Kidney (tissue), 14 donors: ENCODE data around the gene LZTS2. TPM values are rescaled to one million over a fixed set of nuclear protein-coding genes. Genes with fewer than 3 reads are reported as not detected.

ENCODE experiments used
- DNase-seq, 5 donors: peaks; one replicate each; pipeline ENCODE4 v3.0.0-alpha.2; 2013 to 2020
- FAIRE-seq: peaks from 2 replicates; lab custom pipeline; 2012; peaks lifted over from hg19 to GRCh38; lab: Jason Lieb, UNC
- H3K27ac ChIP-seq, 2 donors: one replicate each; pipeline ENCODE4 v1.7.0; 2013; ENCODE audit warnings: low read depth in 2 of 2, low read length in 2 of 2, inconsistent platforms in 1 of 2
- H3K27me3 ChIP-seq: one replicate; pipeline ENCODE4 v1.7.1; 2013; ENCODE audit warnings: low read length, inconsistent platforms; ENCODE audit not compliant: control insufficient read depth, insufficient read depth
- H3K36me3 ChIP-seq, 3 donors: one replicate each; pipeline versions ENCODE4 v1.7.0 to v1.7.1; 2013; ENCODE audit warnings: low read length in 3 of 3, control low read depth in 1 of 3, inconsistent platforms in 1 of 3; ENCODE audit not compliant: insufficient read depth in 3 of 3, control insufficient read depth in 2 of 3
- H3K4me1 ChIP-seq, 3 donors: one replicate each; pipeline versions ENCODE4 v1.7.0 to v1.7.1; 2013; ENCODE audit warnings: low read length in 3 of 3, inconsistent platforms in 1 of 3, low read depth in 1 of 3; ENCODE audit not compliant: control insufficient read depth in 2 of 3, insufficient read depth in 2 of 3
- H3K4me3 ChIP-seq, 3 donors: one replicate each; pipeline versions ENCODE4 v1.7.0 to v1.8.1; 2013; ENCODE audit warnings: low read length in 3 of 3, control low read depth in 1 of 3, inconsistent platforms in 1 of 3
- H3K9ac ChIP-seq, 3 donors: one replicate each; pipeline versions ENCODE4 v1.7.0 to v1.7.1; 2013; ENCODE audit warnings: low read length in 3 of 3, control low read depth in 1 of 3, inconsistent platforms in 1 of 3
- H3K9me3 ChIP-seq, 3 donors: one replicate each; pipeline versions ENCODE4 v1.7.0 to v1.7.1; 2013; ENCODE audit warnings: low read length in 3 of 3, control low read depth in 1 of 3, inconsistent platforms in 1 of 3; ENCODE audit not compliant: control insufficient read depth in 2 of 3, insufficient read depth in 1 of 3
- CTCF ChIP-seq: IDR thresholded peaks from 3 replicates; pipeline ENCODE4 v1.5.1; 2012; ENCODE audit warnings: mild to moderate bottlenecking, moderate library complexity, borderline replicate concordance; ENCODE audit not compliant: insufficient read depth; ENCODE audit errors: extremely low read depth
- intact Hi-C: fragments of 100-400 bp; cut with DNase I; formaldehyde crosslinking; loops from one replicate; pipeline ENCODE4 v1.11.1; 2022
- polyA plus RNA-seq: library from polyadenylated mRNA; stranded (reverse); fragments of 350-450 nt; fragmentation: Illumina TruSeq; extraction: RNeasy Lipid Tissue Mini Kit (QIAGEN cat#74804); gene quantifications from one replicate; pipeline ENCODE4 v1.2.3, GENCODE V29; 2014; ENCODE audit warnings: low read depth, low replicate concordance; ENCODE audit not compliant: insufficient read depth
- total RNA-seq: library from RNA; stranded (reverse); fragmentation: NEBNext Ultra II Directional; extraction: Animal tissue kit (Norgen Biotek cat#: 25700); gene quantifications from one replicate; pipeline ENCODE4 v1.2.1, GENCODE V29; 2021
- donor health status: control.
- donor health status: control.
- donor health status: control.
- donor health status: control.
- donor health status: control.
- donor health status: DM: yes; HTN: yes; CAD: no.
- donor health status: Normal renal cell carcinoma (clear cell type).

Gene LZTS2
- total and polyA plus RNA-seq, 2 donors from 2014 or later, result 47.3 to 54.7 TPM

GRCh38 chr10:101052285-101052684 lies 52.7 kb downstream of the LZTS2 start:
- intact Hi-C loops, result no loop called here
- no peak overlapping the region for H3K27ac ChIP-seq
- H3K9me3 ChIP-seq, result no peaks in the 10 kb centered on the region
- no peaks in the 10 kb centered on the region for H3K36me3 ChIP-seq
- H3K9ac ChIP-seq, result no peak overlapping the region
- no peaks in the 10 kb centered on the region for H3K4me1 ChIP-seq
- FAIRE-seq (no peak), DNase-seq (peak in 1 of 5 donors; percentile 19)
- H3K4me3 ChIP-seq, result no peak overlapping the region
- peaks cover 22% of the 10 kb centered on the region for H3K27me3 ChIP-seq
- no peak for TF ChIP-seq CTCF

GRCh38 chr10:101053516-101053915 lies 53.9 kb downstream of the LZTS2 start:
- H3K4me3 ChIP-seq, result no peak overlapping the region
- peaks cover 18% of the 10 kb centered on the region for H3K27me3 ChIP-seq
- intact Hi-C loops, result no loop called here
- H3K36me3 ChIP-seq, result no peaks in the 10 kb centered on the region
- H3K27ac ChIP-seq, result no peak overlapping the region
- FAIRE-seq (no peak), DNase-seq (no peak)
- no peaks in the 10 kb centered on the region for H3K9me3 ChIP-seq
- no peak for TF ChIP-seq CTCF
- H3K4me1 ChIP-seq, result no peaks in the 10 kb centered on the region
- no peak overlapping the region for H3K9ac ChIP-seq

GRCh38 chr10:101054351-101054750 lies 54.7 kb downstream of the LZTS2 start:
- Histone ChIP-seq H3K36me3 (no peaks in the 10 kb centered on the region), H3K27me3 (peaks cover 12% of the 10 kb centered on the region), H3K4me1 (no peaks in the 10 kb centered on the region), H3K27ac (no peak overlapping the region), H3K4me3 (no peak overlapping the region), H3K9ac (no peak overlapping the region), H3K9me3 (no peaks in the 10 kb centered on the region)
- DNase-seq (no peak), FAIRE-seq (no peak)
- intact Hi-C loops, result no loop called here
- no peak for TF ChIP-seq CTCF

GRCh38 chr10:101054876-101055275 lies 55.3 kb downstream of the LZTS2 start:
- Histone ChIP-seq H3K27me3 (peaks cover 12% of the 10 kb centered on the region), H3K4me3 (no peak overlapping the region), H3K4me1 (no peaks in the 10 kb centered on the region), H3K36me3 (no peaks in the 10 kb centered on the region), H3K9ac (no peak overlapping the region), H3K9me3 (no peaks in the 10 kb centered on the region), H3K27ac (no peak overlapping the region)
- intact Hi-C loops, result no loop called here
- no peak for TF ChIP-seq CTCF
- DNase-seq (no peak), FAIRE-seq (no peak)
